G401 (cell line): Measurements from ENCODE around the gene ZDHHC11B. TPM values are rescaled to one million over a fixed set of nuclear protein-coding genes. Genes with fewer than 3 reads are reported as not detected.
"Not testable (repeated sequence)": the region's sequence is repeated elsewhere in the genome, so short reads cannot be mapped to it uniquely, and the experiment has no call there.

Experiments used
- DNase-seq: peaks from one replicate; pipeline ENCODE4 v3.0.0-alpha.2; 2015; ENCODE audit warnings: low spot score
- in situ Hi-C: cut with HindIII; loops from 2 replicates; pipeline ENCODE4 v1.10.0; 2016; ENCODE audit warnings: low sequenced_read_pairs, mixed read lengths
- total RNA-seq: library from RNA; depleted of rRNA; stranded (reverse); fragments of >200 nt; shearing (Covaris generic); gene quantifications from 2 replicates; pipeline ENCODE4 v1.2.3, GENCODE V29; 2014; rRNA removed

ZDHHC11B gene
- 0.31 TPM in 1 of 2 replicates, not detected in the other for total RNA-seq

DNA sequence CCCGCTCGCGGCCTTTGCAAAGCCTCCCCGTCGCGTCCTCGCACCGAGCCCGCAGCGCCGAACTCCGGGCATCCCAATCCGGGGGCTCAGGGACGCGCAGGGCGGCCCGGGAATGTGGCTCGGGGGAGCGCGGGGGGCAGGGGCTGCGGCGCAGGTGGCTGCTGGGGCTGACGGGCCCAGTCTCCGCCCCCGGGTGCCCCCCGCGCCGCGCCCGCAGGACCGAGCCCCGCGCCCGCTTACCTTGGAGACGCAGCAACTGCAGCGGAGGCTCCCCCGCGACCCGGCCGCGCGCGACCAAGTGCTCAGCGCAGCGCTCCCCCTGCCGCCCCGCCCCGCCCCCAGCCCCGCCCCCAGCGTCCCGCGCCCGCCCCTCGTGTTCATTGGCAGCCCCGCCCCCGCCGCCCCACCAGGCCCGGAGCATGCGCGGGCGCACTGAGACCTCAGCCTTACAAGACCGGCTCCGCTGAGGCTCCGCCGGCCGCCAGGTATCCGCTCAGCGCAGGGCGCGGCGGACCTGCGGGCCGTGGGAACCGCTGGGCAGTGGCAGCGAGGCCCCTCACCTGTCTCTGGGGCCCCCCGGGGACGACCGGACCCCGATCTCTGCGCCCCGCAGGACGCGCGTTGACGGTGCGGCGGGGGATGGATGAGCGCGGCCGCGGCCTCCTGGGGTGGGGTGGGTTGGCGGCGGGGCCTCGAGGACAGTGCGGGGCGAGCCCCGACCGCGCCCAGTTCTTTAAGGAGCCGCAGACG lies at the start of gene ZDHHC11B:
Gene ZDHHC11B (minus strand): TSS at position 302 of the 750 bp plus-strand sequence. CDS start 17,810 bp downstream, outside the sequence.
- in situ Hi-C loops = not testable (repeated sequence)
- peak; percentile 94 for DNase-seq

DNA sequence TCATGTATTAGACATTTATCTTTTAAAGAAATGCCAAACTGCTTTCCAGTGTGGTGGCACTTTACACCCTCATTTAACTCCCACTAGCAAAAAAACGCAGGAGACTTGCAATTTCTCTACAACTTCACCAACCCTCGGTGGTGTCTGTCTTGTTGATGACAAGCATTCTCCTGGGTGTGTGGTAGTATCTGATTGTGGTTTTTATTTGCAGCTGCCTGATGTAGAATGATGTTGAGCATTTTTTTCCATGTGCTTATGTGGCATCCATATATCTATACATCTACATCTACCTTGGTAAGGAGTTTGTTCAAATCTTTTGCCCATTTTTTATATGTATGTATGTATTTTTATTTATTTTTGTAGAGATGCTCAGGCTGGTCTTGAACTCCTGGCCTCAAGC lies 49.5 kb upstream of the ZDHHC11B start:
- in situ Hi-C loops, DNase-seq: not testable (repeated sequence)

DNA sequence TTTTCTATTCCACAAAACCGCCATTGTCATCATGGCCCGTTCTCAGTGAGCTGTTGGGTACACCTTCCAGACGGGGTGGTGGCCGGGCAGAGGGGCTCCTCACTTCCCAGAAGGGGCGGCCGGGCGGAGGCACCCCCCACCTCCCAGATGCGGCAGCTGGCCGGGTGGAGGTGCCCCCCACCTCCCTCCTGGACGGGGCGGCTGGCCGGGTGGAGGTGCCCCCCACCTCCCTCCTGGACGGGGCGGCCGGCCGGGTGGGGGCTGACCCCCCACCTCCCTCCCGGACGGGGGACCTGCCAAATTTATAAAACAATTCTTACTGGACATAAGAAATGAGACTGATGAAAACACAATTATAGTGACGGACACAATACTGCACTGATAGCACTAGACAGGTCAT lies 43.7 kb upstream of the ZDHHC11B start:
- DNase-seq, in situ Hi-C loops: not testable (repeated sequence)

DNA sequence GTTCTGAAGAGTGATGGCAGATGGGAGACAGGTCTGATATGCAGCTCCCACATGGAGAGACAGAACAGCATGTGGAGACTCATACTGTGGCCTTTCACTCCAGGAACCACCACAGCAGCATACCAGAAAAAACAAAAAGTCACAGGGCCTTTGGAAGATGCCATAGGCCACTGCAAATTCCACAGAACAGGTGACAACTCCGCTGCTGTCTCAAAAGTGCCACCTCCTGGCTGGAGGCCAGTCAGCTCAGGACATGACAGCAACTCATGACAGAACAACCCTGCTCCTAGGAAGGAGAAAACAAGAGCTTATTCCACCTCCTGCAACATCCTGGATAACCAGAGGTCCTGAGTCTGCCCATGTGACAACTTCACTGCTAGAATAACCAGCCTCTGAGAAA lies 41.0 kb upstream of the ZDHHC11B start:
- DNase-seq, in situ Hi-C loops: not testable (repeated sequence)

DNA sequence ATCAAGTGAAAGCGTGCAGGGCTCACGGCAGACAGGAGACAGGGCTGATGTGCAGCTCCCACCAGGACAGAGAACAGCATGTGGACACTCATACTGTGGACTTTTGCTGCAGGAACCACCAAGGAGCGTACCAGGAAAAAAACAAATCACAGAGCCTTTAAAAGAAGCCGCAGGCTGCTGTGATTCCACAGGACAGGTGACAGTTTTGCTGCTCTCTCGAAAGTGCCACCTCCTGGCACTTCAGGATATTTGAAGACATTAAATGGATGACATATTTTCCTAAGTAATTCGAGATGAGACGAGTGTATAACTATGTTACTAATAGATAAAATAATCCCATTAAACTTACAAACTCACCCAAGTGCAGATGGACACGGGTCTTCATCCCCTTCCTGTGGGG lies 37.0 kb upstream of the ZDHHC11B start:
- in situ Hi-C loops = no loop called here

DNA sequence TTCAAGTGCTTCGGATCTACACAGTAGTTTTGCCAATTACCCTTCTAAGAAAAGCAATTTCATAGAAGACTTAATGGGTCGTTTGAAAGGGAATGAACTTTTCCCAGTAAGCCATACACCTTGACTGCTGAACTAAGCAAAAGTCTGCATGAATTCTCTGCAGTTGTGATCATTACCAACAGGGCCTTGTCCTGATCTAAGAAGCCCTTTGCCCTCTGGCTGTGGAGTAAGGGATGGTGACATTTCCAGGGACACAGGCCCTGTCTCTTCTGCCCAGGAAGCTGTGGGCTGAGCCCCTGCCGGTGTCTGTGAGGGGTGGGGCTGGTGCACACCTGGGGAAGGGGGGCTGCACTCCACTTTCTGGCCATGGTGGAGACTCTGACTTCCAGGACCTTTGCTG lies 35.7 kb upstream of the ZDHHC11B start:
- DNase-seq = no peak
- in situ Hi-C loops = no loop called here

More for the DNA sequence above, 37.0 kb upstream of the ZDHHC11B start:
- peak; percentile 45 for DNase-seq

DNA sequence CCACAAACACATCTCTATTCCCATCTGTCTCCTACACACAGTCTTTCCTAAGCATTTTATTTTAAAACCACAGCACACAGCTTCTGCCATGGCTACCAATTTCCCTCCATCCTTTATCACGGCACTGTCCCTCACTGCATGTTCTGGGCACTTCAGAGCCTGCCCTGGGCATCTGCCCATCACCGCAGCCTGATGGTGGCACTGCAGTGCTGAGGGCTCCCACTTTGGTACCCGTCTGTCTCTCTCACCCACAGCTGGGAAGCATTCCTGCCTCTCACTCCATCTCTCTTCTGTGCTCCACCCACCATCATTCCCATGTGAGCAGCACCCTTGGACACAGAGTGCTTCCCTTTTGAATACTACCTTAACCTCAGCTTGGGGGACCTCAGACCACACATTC lies 34.5 kb upstream of the ZDHHC11B start:
- in situ Hi-C loops = no loop called here

DNA sequence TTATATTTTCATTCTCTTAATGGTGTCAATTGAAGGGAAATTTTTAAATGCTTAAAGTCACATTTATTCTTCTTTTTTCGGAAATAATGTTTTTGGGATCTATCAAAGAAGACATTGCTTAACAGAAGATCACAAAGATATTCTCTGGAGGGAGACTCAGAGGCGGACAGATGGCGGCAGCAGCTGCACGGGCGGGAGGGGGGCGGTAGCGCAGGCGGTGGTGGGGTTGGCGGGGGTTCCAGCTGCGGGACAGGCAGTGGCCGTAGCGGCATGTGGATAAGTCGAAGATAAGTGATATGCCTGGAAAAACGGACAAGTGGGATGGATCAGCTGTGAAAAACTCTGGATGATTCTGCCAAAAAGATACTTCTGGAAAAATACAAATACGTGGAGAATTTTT lies 31.6 kb upstream of the ZDHHC11B start:
- no peak for DNase-seq
- in situ Hi-C loops = no loop called here

More for the DNA sequence above, 34.5 kb upstream of the ZDHHC11B start:
- no peak for DNase-seq

GRCh38 chr5:815449-815848 lies 30.9 kb upstream of the ZDHHC11B start:
- in situ Hi-C loops = no loop called here
- DNase-seq = no peak

- in situ Hi-C loops = not testable (repeated sequence)
Measured at GRCh38 chr5:813575-813974, 29.0 kb upstream of the ZDHHC11B start.

DNA sequence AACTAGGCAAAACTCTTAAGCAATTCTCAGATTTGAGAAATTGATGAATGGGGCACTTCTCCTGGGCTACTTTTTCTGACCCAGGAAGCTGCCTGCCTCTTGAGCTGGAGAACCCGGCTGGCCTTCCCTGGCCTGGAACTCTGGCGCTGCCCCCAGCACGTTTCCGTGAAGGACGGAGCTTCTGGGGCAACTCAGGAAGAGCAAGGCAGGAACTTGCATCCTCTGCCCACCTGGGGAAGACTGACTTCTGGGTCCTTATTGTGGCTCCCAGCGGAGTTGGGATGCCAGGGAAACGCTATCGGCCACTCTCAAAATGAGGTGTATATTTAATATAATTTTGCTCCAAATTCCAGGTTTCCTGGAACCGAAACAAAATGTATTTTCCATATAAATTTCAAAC lies 26.9 kb upstream of the ZDHHC11B start:
- DNase-seq, in situ Hi-C loops: not testable (repeated sequence)

More at GRCh38 chr5:813575-813974, 29.0 kb upstream of the ZDHHC11B start:
- DNase-seq = not testable (repeated sequence)

DNA sequence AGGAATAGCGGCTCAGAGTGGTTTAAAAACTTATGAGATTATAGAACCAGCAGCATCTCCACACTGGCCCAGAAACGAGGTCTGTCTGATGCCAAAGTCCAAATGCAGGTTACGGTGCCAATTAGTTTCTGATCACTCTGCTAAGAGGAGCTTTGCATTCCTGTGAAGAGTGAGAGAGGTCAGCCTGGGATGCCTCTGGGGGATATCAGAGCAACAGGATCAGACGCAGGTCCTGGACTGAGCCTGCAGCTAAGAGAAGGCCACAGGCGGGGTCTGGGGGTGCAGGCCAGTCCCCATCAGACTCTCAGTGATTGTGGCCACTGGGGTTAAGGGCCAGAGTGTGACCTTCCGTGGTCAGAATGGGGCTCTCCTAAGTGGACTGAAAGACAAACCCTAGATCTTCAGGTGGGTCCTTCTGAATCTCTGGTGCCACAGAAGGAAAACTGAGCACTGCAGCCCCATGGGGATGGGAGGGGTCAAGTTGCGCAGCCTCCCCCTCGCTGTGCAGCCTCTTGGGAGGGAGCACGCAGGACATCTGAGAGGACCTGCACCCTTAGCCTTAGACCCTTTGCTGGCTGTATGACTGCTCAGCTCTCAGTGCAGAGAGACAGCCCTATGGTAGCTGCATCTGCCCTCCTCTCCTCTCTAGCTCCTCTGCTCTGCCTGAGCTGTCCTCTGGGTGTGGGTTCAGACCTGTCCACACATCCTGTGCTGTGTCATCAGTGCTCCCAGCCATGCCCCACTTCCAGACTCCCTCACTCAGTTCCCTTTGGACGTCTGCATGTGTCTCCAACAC lies 23.4 kb upstream of the ZDHHC11B start:
- in situ Hi-C loops, DNase-seq: not testable (repeated sequence)

DNA sequence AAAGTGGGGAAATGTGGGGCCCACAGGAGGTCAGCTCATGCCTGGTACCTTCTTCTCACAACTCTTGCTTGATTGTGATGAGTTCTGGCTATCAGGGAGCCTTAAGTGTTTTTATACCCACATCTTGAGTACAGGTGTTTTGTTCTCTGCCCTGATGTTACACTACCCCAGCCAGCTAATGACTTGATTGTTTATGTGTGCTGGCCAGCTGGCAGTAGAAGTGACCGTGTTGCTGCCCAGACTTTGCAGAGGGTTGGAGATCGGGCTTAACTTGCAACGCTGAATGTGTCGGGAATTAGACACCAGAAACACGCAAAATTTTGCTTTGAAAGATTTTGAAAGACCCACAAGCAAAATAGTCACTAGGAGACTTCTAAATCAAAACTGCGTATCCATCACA lies 16.9 kb upstream of the ZDHHC11B start:
- no peak for DNase-seq
- in situ Hi-C loops = no loop called here

- DNase-seq, in situ Hi-C loops: not testable (repeated sequence)
Measured at GRCh38 chr5:801055-801454, 16.5 kb upstream of the ZDHHC11B start.

GRCh38 chr5:798505-799138 lies 14.1 kb upstream of the ZDHHC11B start:
- DNase-seq, in situ Hi-C loops: not testable (repeated sequence)

DNA sequence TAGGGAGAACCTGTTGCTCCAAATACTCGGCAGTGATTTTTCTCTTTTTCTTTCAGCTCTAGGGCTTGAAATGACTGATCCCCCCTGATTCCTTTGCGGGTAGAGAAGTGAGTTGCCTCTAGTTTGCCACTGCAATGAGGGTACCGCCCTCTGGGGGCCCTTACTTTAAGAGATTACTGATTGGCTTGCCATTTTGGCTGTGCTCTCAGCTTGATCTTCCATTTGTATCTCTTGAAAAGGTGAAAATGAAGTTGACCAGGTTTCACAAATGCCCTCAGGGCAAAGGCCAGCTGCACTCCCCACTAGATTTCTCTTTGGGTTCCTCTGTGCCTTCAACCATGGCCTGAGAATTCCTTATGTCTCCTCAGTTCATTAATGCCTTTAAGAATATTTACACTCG lies 13.5 kb upstream of the ZDHHC11B start:
- DNase-seq, in situ Hi-C loops: not testable (repeated sequence)

- in situ Hi-C loops, DNase-seq: not testable (repeated sequence)
Measured at GRCh38 chr5:795873-796272, 11.3 kb upstream of the ZDHHC11B start.

DNA sequence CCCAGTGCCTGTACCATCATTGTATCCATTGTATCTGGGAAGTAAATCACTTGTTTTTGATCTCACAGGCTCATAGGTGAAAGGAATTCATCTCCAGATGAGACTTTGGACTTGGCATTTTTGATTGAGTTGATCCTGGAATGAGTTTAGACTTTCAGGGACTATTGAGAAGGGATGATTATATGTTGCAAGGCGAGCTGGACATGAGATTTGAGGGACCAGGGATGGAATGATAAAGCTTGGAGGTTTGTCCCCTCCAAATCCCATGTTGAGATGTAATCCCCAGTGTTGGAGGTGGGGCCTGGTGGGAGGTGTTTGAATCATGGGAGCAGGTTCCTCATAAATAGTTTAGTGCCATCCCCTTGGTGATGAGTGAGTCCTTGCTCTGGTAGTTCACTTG lies 10.4 kb upstream of the ZDHHC11B start:
- in situ Hi-C loops, DNase-seq: not testable (repeated sequence)

- in situ Hi-C loops = not testable (repeated sequence)
Measured at GRCh38 chr5:788703-789102, 4.2 kb upstream of the ZDHHC11B start.

DNA sequence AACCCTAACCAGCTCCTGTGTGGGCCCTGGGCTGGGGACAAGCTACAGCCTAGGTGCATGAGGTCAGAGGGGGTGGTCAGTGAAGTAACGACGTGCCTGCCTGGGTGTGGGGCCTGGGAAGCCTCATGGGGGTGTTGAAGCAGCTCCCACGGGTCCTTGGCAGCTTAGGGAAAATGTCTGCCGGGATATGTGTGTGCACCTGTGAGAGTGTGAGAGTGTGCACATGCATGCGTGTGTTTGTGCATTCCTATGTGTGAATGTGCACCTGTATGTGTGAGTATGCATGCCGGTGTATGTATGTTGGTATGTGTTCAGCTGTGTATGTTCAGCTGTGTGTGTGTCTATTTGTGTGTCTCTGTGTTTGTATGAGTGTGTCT lies 3.3 kb upstream of the ZDHHC11B start:
- in situ Hi-C loops, DNase-seq: not testable (repeated sequence)

More at GRCh38 chr5:788703-789102, 4.2 kb upstream of the ZDHHC11B start:
- not testable (repeated sequence) for DNase-seq
